HEK293T (cell line): ENCODE results near the gene OR7G1.
"Not testable (repeated sequence)": the region's sequence is repeated elsewhere in the genome, so short reads cannot be mapped to it uniquely, and the experiment has no call there.

Experiments used
- ARNT ChIP-seq: fragments of 450-650 bp; IDR thresholded peaks from 2 replicates; pipeline ENCODE4 v1.6.1; 2017; ENCODE audit warnings: mild to moderate bottlenecking
- BHLHE40 ChIP-seq: fragments of 450-650 bp; IDR thresholded peaks from 2 replicates; pipeline ENCODE4 v1.6.1; 2016; ENCODE audit warnings: mild to moderate bottlenecking, moderate library complexity, borderline replicate concordance
- CTBP1 ChIP-seq: fragments of 450-650 bp; IDR thresholded peaks from 2 replicates; pipeline ENCODE4 v1.6.1; 2016; ENCODE audit warnings: borderline replicate concordance
- ELF4 ChIP-seq: fragments of 450-650 bp; IDR thresholded peaks from 2 replicates; pipeline ENCODE4 v1.6.1; 2017; ENCODE audit warnings: antibody characterized with exemption
- FOXA1 ChIP-seq: fragments of 450-650 bp; IDR thresholded peaks from 2 replicates; pipeline ENCODE4 v1.6.1; 2016; ENCODE audit warnings: mild to moderate bottlenecking
- L3MBTL2 ChIP-seq: fragments of 450-650 bp; conservative IDR thresholded peaks from 2 replicates; pipeline ENCODE4 v1.6.1; 2016; ENCODE audit warnings: mild to moderate bottlenecking
- LEF1 ChIP-seq: fragments of 450-650 bp; IDR thresholded peaks from 2 replicates; pipeline ENCODE4 v1.6.1; 2017; ENCODE audit warnings: mild to moderate bottlenecking, borderline replicate concordance
- NFRKB ChIP-seq: fragments of 450-650 bp; IDR thresholded peaks from 2 replicates; pipeline ENCODE4 v1.6.1; 2016; ENCODE audit warnings: mild to moderate bottlenecking, moderate library complexity
- SP1 ChIP-seq: fragments of 450-650 bp; IDR thresholded peaks from 2 replicates; pipeline ENCODE4 v1.6.1; 2017
- SUZ12 ChIP-seq: fragments of 450-650 bp; IDR thresholded peaks from 2 replicates; pipeline ENCODE4 v1.6.1; 2016; ENCODE audit warnings: mild to moderate bottlenecking
- TARDBP ChIP-seq: fragments of 450-650 bp; IDR thresholded peaks from 2 replicates; pipeline ENCODE4 v1.6.1; 2016
- ZNF384 ChIP-seq: fragments of 450-650 bp; IDR thresholded peaks from 2 replicates; pipeline ENCODE4 v1.6.1; 2016

DNA sequence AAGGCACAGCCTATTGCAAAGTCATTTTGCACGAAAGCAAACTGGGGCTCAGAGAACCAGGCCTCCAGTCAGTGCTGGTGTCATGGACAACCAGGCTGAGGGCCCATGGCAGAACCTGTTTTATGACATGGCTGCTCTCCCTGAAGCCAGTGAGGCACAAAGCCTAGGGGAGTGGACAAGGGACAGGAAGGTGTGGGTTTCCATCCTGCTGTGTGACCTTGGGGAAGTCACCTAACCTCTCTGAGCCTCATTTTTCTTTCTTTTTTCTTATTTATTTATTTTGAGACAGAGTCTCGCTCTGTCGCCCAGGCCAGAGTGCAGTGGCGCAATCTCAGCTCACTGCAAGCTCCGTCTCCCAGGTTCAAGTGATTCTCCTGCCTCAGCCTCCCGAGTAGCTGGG is 43.8 kb downstream of the OR7G1 start:
- not testable (repeated sequence) for TF ChIP-seq ELF4, SP1, BHLHE40, L3MBTL2, ARNT, SUZ12, CTBP1, TARDBP, LEF1, FOXA1, NFRKB, ZNF384
